ENCODE measurements around the gene APBA1.

APBA1 gene

DNA sequence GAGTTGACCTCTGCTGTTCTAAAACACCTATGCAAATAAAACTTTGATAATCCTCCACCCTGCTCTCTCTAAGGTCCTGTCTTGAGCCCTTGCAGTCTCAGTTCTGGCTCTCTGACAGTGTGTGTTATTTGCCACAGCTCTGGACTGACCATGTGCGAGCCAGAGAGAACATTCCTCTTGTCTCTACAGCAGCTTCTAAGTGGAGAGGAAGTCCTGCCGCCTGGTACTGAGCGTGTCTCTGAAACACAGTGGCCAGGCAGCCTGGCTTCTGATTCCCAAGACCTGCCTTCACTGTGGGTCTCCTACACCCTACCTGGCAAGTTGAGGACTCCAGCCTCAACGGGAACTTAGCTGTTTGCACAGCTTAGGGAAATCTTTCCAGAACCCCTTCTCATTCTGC lies 285.5 kb downstream of the APBA1 start:
- no peak overlapping the region for H3K4me3 ChIP-seq (ENCODE audit: low read length)
- H3K36me3 ChIP-seq (ENCODE audit: insufficient read depth, low read length): no peaks in the 10 kb centered on the region
- no peaks in the 10 kb centered on the region for H3K9me3 ChIP-seq (replicated peaks; ENCODE audit: low read length)
- no peak overlapping the region for H3K4me2 ChIP-seq (ENCODE audit: low read length)
- no peaks in the 10 kb centered on the region for H3K4me1 ChIP-seq (ENCODE audit: control insufficient read depth, insufficient read depth, low read length)
- H3K27me3 ChIP-seq (ENCODE audit: control insufficient read depth, insufficient read depth, low read length): peaks cover 36% of the 10 kb centered on the region
- H3K9ac ChIP-seq (ENCODE audit: low read depth, low read length): no peak overlapping the region

DNA sequence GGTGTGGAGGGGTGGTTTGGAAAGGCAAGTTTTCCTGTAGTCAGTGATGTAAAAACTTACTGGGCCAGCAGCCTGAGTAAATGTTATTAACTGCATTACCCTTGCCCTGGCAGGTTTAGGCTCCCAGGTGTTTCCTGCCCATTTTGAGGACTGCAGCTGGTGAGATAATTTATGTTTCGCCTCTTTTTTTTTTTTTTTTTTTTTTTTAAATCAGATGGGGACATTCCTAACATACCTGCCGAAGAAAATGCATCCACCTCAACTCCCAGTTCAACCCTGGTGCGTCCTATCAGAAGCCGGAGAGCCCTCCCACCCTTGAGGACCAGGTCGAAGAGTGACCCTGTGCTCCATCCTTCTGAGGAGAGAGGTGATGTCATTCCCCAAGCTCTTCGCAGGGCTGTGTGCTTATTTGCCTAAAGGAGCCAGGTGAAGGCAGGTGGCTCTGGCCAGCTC lies 286.6 kb downstream of the APBA1 start:
- H3K9ac ChIP-seq (ENCODE audit: low read depth, low read length): no peak overlapping the region
- peaks cover 32% of the 10 kb centered on the region for H3K27me3 ChIP-seq (ENCODE audit: control insufficient read depth, insufficient read depth, low read length)
- H3K4me3 ChIP-seq (ENCODE audit: low read length): no peak overlapping the region
- H3K4me2 ChIP-seq (ENCODE audit: low read length): no peak overlapping the region
- H3K9me3 ChIP-seq (replicated peaks; ENCODE audit: low read length): no peaks in the 10 kb centered on the region
- peaks cover 5% of the 10 kb centered on the region for H3K4me1 ChIP-seq (ENCODE audit: control insufficient read depth, insufficient read depth, low read length)
- H3K36me3 ChIP-seq (ENCODE audit: insufficient read depth, low read length): no peaks in the 10 kb centered on the region

DNA sequence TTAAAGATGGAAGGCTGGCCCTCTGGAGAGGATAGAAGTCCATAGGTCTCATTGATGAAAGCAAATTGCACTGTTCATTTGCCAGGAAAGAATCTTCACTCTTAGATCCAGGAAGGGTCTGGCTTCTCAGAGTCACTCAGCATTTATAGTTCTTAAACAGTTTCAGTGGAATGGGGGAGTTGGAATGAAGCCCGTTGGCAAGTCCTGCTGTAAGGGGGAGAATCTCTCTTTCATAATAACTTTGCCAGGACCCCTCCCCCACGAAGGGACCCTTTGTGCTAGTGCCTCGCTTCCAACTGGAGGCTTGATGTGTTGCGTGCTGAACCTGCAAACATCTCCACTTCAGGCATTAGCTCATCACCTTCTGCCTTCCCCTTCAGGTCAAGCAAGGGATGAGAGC lies 290.0 kb downstream of the APBA1 start:
- peaks cover 27% of the 10 kb centered on the region for H3K4me1 ChIP-seq (ENCODE audit: control insufficient read depth, insufficient read depth, low read length)
- H3K36me3 ChIP-seq (ENCODE audit: insufficient read depth, low read length): no peaks in the 10 kb centered on the region
- H3K27me3 ChIP-seq (ENCODE audit: control insufficient read depth, insufficient read depth, low read length): peaks cover 10% of the 10 kb centered on the region
- H3K9me3 ChIP-seq (replicated peaks; ENCODE audit: low read length): no peaks in the 10 kb centered on the region
- H3K4me2 ChIP-seq (ENCODE audit: low read length): no peak overlapping the region
- no peak overlapping the region for H3K9ac ChIP-seq (ENCODE audit: low read depth, low read length)
- no peak overlapping the region for H3K4me3 ChIP-seq (ENCODE audit: low read length)

DNA sequence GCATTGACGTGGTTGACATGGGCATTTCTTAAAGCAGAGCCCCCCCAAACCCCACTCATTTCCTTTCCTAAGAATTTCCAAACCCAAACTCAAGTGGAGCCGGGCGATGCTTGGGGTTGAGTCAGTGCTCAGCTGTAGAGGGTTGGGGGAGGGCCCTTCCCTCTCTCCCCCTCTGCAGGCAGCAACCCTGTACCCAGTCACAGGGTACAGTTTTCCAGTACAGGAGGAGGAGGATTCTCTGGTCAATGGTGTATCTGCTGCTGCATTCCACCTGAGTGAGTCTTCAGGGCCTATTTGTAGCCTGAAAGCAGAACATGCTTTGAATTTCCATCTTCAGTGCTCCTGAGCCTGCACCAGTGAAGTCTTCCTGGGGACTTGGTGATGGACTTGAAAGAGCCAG lies 291.4 kb downstream of the APBA1 start:
- no peak overlapping the region for H3K4me3 ChIP-seq (ENCODE audit: low read length)
- peaks cover 40% of the 10 kb centered on the region for H3K4me1 ChIP-seq (ENCODE audit: control insufficient read depth, insufficient read depth, low read length)
- H3K36me3 ChIP-seq (ENCODE audit: insufficient read depth, low read length): no peaks in the 10 kb centered on the region
- H3K9me3 ChIP-seq (replicated peaks; ENCODE audit: low read length): no peaks in the 10 kb centered on the region
- no peak overlapping the region for H3K9ac ChIP-seq (ENCODE audit: low read depth, low read length)
- peaks cover 3% of the 10 kb centered on the region for H3K27me3 ChIP-seq (ENCODE audit: control insufficient read depth, insufficient read depth, low read length)
- no peak overlapping the region for H3K4me2 ChIP-seq (ENCODE audit: low read length)

DNA sequence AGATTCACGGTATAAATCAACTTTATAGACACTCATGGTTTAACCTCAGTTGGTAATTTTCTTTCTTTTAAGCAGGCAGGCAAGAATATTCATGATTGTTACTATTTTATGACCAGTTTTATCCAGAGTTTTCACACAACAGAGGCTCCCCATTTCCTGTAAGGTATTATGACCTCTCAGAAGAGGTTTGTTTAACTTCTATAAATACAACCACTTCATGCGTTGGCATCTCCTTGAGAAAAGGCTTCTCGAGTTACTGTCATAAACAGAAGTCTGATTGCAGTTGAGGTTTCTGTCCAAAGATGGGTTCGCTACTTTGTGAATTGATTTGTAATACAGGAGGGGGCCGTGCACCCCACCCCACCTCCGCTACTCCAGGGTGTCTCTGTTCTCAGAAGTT lies 291.9 kb downstream of the APBA1 start:
- no peaks in the 10 kb centered on the region for H3K36me3 ChIP-seq (ENCODE audit: insufficient read depth, low read length)
- no peak overlapping the region for H3K4me3 ChIP-seq (ENCODE audit: low read length)
- H3K4me1 ChIP-seq (ENCODE audit: control insufficient read depth, insufficient read depth, low read length): peaks cover 40% of the 10 kb centered on the region
- H3K4me2 ChIP-seq (ENCODE audit: low read length): peak overlapping the region; percentile 63
- H3K9me3 ChIP-seq (replicated peaks; ENCODE audit: low read length): no peaks in the 10 kb centered on the region
- H3K9ac ChIP-seq (ENCODE audit: low read depth, low read length): no peak overlapping the region
- peaks cover 4% of the 10 kb centered on the region for H3K27me3 ChIP-seq (ENCODE audit: control insufficient read depth, insufficient read depth, low read length)

DNA sequence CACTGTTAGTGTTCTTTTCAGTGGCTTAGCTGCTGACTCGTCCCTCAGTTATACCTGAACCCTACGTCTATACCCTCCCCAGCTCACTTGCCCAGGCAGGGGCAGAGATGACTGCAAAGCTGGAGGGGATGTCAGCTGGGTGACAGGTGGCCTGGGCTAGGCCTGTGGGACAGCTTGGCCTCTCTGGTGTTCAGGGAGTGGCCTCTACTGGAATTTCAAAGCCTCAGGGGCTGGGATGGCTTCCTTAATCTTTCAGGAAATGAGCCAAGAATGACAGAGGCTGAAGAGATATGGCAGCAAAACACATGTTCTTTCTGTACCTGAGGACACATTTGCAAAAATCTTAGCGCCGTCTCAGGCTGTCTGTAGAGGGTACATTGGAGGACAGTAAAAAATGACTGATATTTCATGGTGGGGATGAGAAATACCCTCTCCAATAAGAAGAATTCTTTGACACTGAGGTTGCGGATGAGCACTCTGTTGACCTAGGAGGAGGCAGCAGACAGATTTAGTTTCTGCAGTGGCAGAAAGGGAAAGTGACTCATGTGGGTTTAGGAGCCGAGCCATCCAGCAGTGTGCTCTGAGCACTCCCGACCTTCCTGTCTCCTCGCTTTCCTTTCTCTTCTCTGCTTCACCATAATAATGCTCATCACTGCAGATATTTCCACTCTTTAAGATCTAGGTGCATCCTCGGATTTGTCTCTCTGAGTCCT lies 292.7 kb downstream of the APBA1 start:
- peaks cover 6% of the 10 kb centered on the region for H3K27me3 ChIP-seq (ENCODE audit: control insufficient read depth, insufficient read depth, low read length)
- H3K9me3 ChIP-seq (replicated peaks; ENCODE audit: low read length): no peaks in the 10 kb centered on the region
- H3K4me1 ChIP-seq (ENCODE audit: control insufficient read depth, insufficient read depth, low read length): peaks cover 40% of the 10 kb centered on the region
- peak overlapping the region; percentile 8 for H3K4me3 ChIP-seq (ENCODE audit: low read length)
- no peak overlapping the region for H3K9ac ChIP-seq (ENCODE audit: low read depth, low read length)
- H3K4me2 ChIP-seq (ENCODE audit: low read length): peak overlapping the region; percentile 63
- no peaks in the 10 kb centered on the region for H3K36me3 ChIP-seq (ENCODE audit: insufficient read depth, low read length)

DNA sequence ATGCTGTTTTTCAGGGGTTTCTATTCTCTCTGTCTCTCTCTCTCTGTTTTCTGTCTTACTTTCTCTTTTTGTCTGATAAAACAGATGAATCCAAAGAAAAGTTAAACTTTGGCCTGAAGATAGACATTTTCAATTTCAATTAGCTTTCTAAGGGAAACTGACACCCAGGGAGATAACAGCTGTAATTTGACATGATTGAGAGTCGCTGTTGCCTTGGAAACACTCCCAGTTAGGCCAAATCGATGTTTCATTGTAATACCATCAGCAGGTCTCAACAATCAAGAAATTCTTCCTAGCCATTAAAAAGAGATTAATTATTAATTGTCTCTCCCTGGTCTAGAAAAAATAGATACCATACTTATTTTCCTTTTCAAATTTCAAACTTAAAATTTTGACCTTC lies 294.2 kb downstream of the APBA1 start:
- Histone ChIP-seq H3K36me3 (ENCODE audit: insufficient read depth, low read length) (no peaks in the 10 kb centered on the region), H3K4me2 (ENCODE audit: low read length) (no peak overlapping the region), H3K9me3 (replicated peaks; ENCODE audit: low read length) (no peaks in the 10 kb centered on the region), H3K4me1 (ENCODE audit: control insufficient read depth, insufficient read depth, low read length) (peaks cover 40% of the 10 kb centered on the region), H3K27me3 (ENCODE audit: control insufficient read depth, insufficient read depth, low read length) (peaks cover 3% of the 10 kb centered on the region), H3K9ac (ENCODE audit: low read depth, low read length) (no peak overlapping the region), H3K4me3 (ENCODE audit: low read length) (no peak overlapping the region)

Measured in skeletal muscle satellite cell (primary cell).